Measurements from ENCODE around the gene TIMP2.

- no peak for TF ChIP-seq CTCF (conservative IDR thresholded peaks at IDR 0.05 in 1 of 2, IDR thresholded peaks at IDR 0.05 in 1 of 2; ENCODE audit: extremely low read depth in 1 of 2, insufficient read depth in 1 of 2, low read depth in 1 of 2, low read length in 2 of 2)
- TF ChIP-seq EZH2 (IDR thresholded peaks at IDR 0.05; ENCODE audit: borderline replicate concordance, low read length): no peak
Measured at GRCh38 chr17:78817123-78817522, 108.1 kb downstream of the TIMP2 start.
